A549 (cell line): ENCODE data around the gene PSORS1C1. TPM values are rescaled to one million over a fixed set of nuclear protein-coding genes. Genes with fewer than 3 reads are reported as not detected.
"Not testable (repeated sequence)": the region's sequence is repeated elsewhere in the genome, so short reads cannot be mapped to it uniquely, and the experiment has no call there.

ENCODE experiments used
- ATAC-seq, 2 experiments: fragments of 200-7000 bp in 1 of 2; fragments of >200 bp in 1 of 2; cut with Nextera tagmentation in 1 of 2; cut with Tn5 transposase in 1 of 2; 3 replicates each; pipeline versions ENCODE4 v1.8.0 to v1.9.1; 2018 to 2020; ENCODE audit warnings: mild to moderate bottlenecking in 1 of 2, moderate library complexity in 1 of 2
- CTCF ChIA-PET: fragments of 300-600 bp; sonication (Branson Sonifier 250); formaldehyde crosslinking; extraction: SDS; loops from one replicate; lab custom pipeline; 2021; ENCODE audit warnings: antibody characterized with exemption, inconsistent platforms; lab: Yijun Ruan, JAX
- POLR2A ChIA-PET: fragments of 350-600 bp; formaldehyde crosslinking; extraction: SDS; loops from one replicate; lab custom pipeline; 2021; ENCODE audit warnings: antibody characterized with exemption, inconsistent platforms; lab: Yijun Ruan, JAX
- DNase-seq, 2 experiments: peaks; one replicate each; pipeline versions ENCODE4 v3.0.0 to v3.0.0-alpha.2; 2011 to 2016; ENCODE audit warnings: low read depth in 1 of 2, low spot score in 1 of 2
- FAIRE-seq: peaks from 2 replicates; lab custom pipeline; 2011; peaks lifted over from hg19 to GRCh38; lab: Jason Lieb, UNC
- H3K27ac ChIP-seq, 2 experiments: fragments of >200 bp; sonication (Bioruptor Twin); formaldehyde crosslinking; 3 replicates each; pipeline ENCODE4 v1.5.1; 2016 to 2017
- H3K4me1 ChIP-seq: fragments of >200 bp; sonication (Bioruptor Twin); formaldehyde crosslinking; 3 replicates; pipeline ENCODE4 v1.6.1; 2016
- H3K4me2 ChIP-seq: fragments of >200 bp; sonication (Bioruptor Twin); formaldehyde crosslinking; 3 replicates; pipeline ENCODE4 v1.6.1; 2016
- H3K4me3 ChIP-seq: fragments of >200 bp; sonication (Bioruptor Twin); formaldehyde crosslinking; 3 replicates; pipeline ENCODE4 v1.5.1; 2016
- H3K9me3 ChIP-seq: fragments of >200 bp; sonication (Bioruptor Twin); formaldehyde crosslinking; 3 replicates; pipeline ENCODE4 v1.6.1; 2016
- ATOH8 ChIP-seq: fragments of 250-450 bp; sonication (Bioruptor Pico); IDR thresholded peaks from 2 replicates; pipeline ENCODE4 v1.5.0; 2020; ENCODE audit warnings: low read depth, mild to moderate bottlenecking, moderate library complexity
- CHD2 ChIP-seq: fragments of 150-350 bp; IDR thresholded peaks from 2 replicates; pipeline ENCODE4 v1.6.1; 2014; ENCODE audit warnings: low read length; ENCODE audit not compliant: partially characterized antibody
- ESRRA ChIP-seq: fragments of 150-350 bp; IDR thresholded peaks from 2 replicates; pipeline ENCODE4 v1.6.1; 2014; ENCODE audit warnings: mild to moderate bottlenecking, low read length, borderline replicate concordance
- FOSB ChIP-seq: fragments of 250-450 bp; sonication (Bioruptor Pico); IDR thresholded peaks from 2 replicates; pipeline ENCODE4 v1.5.0; 2020; ENCODE audit warnings: mild to moderate bottlenecking, moderate library complexity
- FOSL2 ChIP-seq, 2 experiments: fragments of 450-650 bp in 1 of 2; fragments of >200 bp in 1 of 2; sonication (Bioruptor Twin) in 1 of 2; formaldehyde crosslinking; IDR thresholded peaks; 2 replicates each; pipeline versions ENCODE4 v1.5.0 to v1.6.1; 2016 to 2020; ENCODE audit warnings: mild to moderate bottlenecking in 1 of 2, moderate library complexity in 1 of 2
- JUNB ChIP-seq: fragments of >200 bp; sonication (Bioruptor Twin); formaldehyde crosslinking; IDR thresholded peaks from 2 replicates; pipeline ENCODE4 v1.6.1; 2016
- MAFK ChIP-seq: fragments of 450-650 bp; IDR thresholded peaks from 2 replicates; pipeline ENCODE4 v1.6.1; 2014; ENCODE audit not compliant: partially characterized antibody
- MAZ ChIP-seq: fragments of 150-350 bp; IDR thresholded peaks from 2 replicates; pipeline ENCODE4 v1.6.1; 2014; ENCODE audit warnings: antibody characterized with exemption, low read depth, low read length, borderline replicate concordance
- MYC ChIP-seq: IDR thresholded peaks from 2 replicates; pipeline ENCODE4 v1.6.1; 2012; ENCODE audit warnings: mild to moderate bottlenecking, inconsistent platforms, low read length, improper control_type of control experiment, borderline replicate concordance
- PBX3 ChIP-seq: IDR thresholded peaks from 2 replicates; pipeline ENCODE4 v1.6.1; 2012
- POLR2A ChIP-seq: IDR thresholded peaks from 2 replicates; pipeline ENCODE4 v1.6.1; 2012; ENCODE audit warnings: mild to moderate bottlenecking, low read length
- POLR2AphosphoS2 ChIP-seq: conservative IDR thresholded peaks from 2 replicates; pipeline ENCODE4 v1.6.1; 2012; ENCODE audit warnings: low read length, improper control_type of control experiment, inconsistent platforms
- RARB ChIP-seq: fragments of 250-450 bp; sonication (Bioruptor Pico); IDR thresholded peaks from 2 replicates; pipeline ENCODE4 v1.8.0; 2021; ENCODE audit warnings: mild to moderate bottlenecking, moderate library complexity
- RNF2 ChIP-seq: fragments of 200-600 bp; sonication (generic); IDR thresholded peaks from 2 replicates; pipeline ENCODE4 v1.6.1; 2016; ENCODE audit warnings: low read depth, mild to moderate bottlenecking, antibody characterized with exemption, moderate library complexity, borderline replicate concordance
- SREBF2 ChIP-seq: fragments of 450-650 bp; IDR thresholded peaks from 2 replicates; pipeline ENCODE4 v1.6.1; 2014; ENCODE audit warnings: mild to moderate bottlenecking, moderate library complexity
- TP53 ChIP-seq: fragments of 250-450 bp; sonication (Bioruptor Pico); IDR thresholded peaks from 2 replicates; pipeline ENCODE4 v1.5.0; 2021; ENCODE audit warnings: mild to moderate bottlenecking, moderate library complexity
- ZFP36 ChIP-seq: fragments of 450-650 bp; IDR thresholded peaks from 2 replicates; pipeline ENCODE4 v1.6.1; 2014; ENCODE audit warnings: borderline replicate concordance; ENCODE audit not compliant: partially characterized antibody
- WGBS: methylation state at CpG from one replicate; pipeline ENCODE4 v1.1.6; 2017; ENCODE audit errors: missing lambda C conversion rate; 5-methylcytosine and 5-hydroxymethylcytosine counted together
- polyA plus RNA-seq, 4 experiments: library from polyadenylated mRNA; depleted of rRNA in 3 of 4; stranded (reverse); fragments of >200 nt; fragmentation: RNase III in 1 of 4; extraction: RNeasy Plus Mini Kit Qiagen cat#74134 plus additional on column Dnase treatment in 1 of 4; gene quantifications; 2 replicates in 3 of 4; 3 replicates in 1 of 4; pipeline ENCODE4 v1.2.3, GENCODE V29; 2011 to 2017

The PSORS1C1 gene
- polyA plus RNA-seq, 2 of the 4 experiments (the other 2 are of a cell fraction) = 2.3 to 4.3 TPM

DNA sequence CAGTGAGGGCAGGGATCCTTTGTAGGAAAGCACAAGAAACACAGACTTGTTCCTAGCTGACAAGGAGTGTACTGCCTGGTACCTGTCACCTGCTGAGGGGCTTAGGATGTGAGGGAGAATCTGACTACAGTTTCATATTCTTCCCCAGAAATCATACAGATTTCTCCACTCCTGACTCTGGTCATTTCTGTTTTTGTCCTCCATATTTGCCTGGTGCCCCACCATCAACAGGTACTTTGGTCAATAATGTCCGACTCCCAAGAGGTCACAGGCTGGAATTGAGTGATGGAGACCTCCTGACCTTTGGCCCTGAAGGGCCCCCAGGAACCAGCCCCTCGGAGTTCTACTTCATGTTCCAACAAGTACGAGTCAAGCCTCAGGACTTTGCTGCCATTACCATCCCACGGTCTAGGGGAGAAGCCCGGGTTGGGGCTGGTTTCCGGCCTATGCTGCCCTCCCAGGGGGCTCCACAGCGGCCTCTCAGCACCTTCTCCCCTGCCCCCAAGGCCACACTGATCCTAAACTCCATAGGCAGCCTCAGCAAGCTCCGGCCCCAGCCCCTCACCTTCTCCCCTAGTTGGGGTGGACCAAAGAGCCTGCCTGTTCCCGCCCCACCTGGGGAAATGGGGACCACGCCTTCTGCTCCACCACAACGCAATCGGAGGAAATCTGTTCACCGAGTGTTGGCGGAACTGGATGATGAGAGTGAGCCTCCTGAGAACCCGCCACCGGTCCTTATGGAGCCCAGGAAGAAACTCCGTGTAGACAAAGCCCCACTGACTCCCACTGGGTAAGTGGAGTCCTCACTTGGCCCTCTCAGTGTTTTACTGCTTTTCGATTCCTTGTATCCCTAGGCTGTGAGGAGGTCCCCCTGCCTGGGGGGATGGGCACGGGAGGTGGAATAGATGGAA lies 46.9 kb downstream of the PSORS1C1 start (continued):
- TF ChIP-seq PBX3 = no peak
- TF ChIP-seq SREBF2 = no peak
- TF ChIP-seq MAFK = no peak
- no peak for TF ChIP-seq CHD2
- TF ChIP-seq FOSL2 (IDR thresholded peaks at IDR 0.05) = no peak
- no peak for TF ChIP-seq FOSL2 (CRISPR knock-in tag; IDR thresholded peaks at IDR 0.05)
- no peak for TF ChIP-seq ZFP36

GRCh38 chr6:31162463-31163165 lies 48.0 kb downstream of the PSORS1C1 start:
- TF ChIP-seq ESRRA = no peak
- no peak for TF ChIP-seq MYC
- TF ChIP-seq POLR2A = no peak
- TF ChIP-seq JUNB = no peak
- TF ChIP-seq TP53 (CRISPR knock-in tag) = no peak
- TF ChIP-seq MAFK = no peak
- TF ChIP-seq POLR2AphosphoS2 = no peak
- ChIA-PET POLR2A (no interaction called here), CTCF (interaction anchor here (0.6 kb wide), 1 partner anchor 36 kb away, joined by 3 read pairs; no protein-coding TSS in a partner anchor)
- no peak for FAIRE-seq
- DNase-seq = no peak
- H3K4me2 ChIP-seq = no peak overlapping the region
- ATAC-seq = no peak
- no peak overlapping the region for H3K4me3 ChIP-seq
- 84% methylated on average over 5 of the region's 13 CpGs for WGBS
- H3K9me3 ChIP-seq = no peaks in the 10 kb centered on the region
- H3K4me1 ChIP-seq = peaks cover 14% of the 10 kb centered on the region
- no peak overlapping the region for H3K27ac ChIP-seq

GRCh38 chr6:31163922-31164321 lies 49.3 kb downstream of the PSORS1C1 start:
- Histone ChIP-seq H3K4me2 (no peak overlapping the region), H3K4me3 (no peak overlapping the region), H3K27ac (no peak overlapping the region), H3K4me1 (peaks cover 14% of the 10 kb centered on the region), H3K9me3 (no peaks in the 10 kb centered on the region)
- FAIRE-seq (no peak), DNase-seq (no peak), ATAC-seq (no peak)
- TF ChIP-seq FOSB (no peak), RNF2 (no peak), RARB (CRISPR knock-in tag) (no peak), MYC (no peak), MAZ (no peak), ATOH8 (CRISPR knock-in tag) (no peak), PBX3 (no peak)
- POLR2A ChIA-PET = no interaction called here
- CTCF ChIA-PET = no interaction called here

GRCh38 chr6:31164475-31165063 lies 50.0 kb downstream of the PSORS1C1 start:
- ATAC-seq, CTCF ChIA-PET, POLR2A ChIA-PET, H3K4me3 ChIP-seq, DNase-seq, H3K4me1 ChIP-seq, H3K9me3 ChIP-seq, FAIRE-seq, H3K27ac ChIP-seq, H3K4me2 ChIP-seq: not testable (repeated sequence)
- 92% methylated on average over 7 of the region's 9 CpGs for WGBS

- H3K4me1 ChIP-seq, H3K4me3 ChIP-seq, FAIRE-seq, DNase-seq, POLR2A ChIA-PET, H3K4me2 ChIP-seq, H3K27ac ChIP-seq, ATAC-seq, H3K9me3 ChIP-seq: not testable (repeated sequence)
- CTCF ChIA-PET = interaction anchor here (1.4 kb wide), 1 partner anchor 34 kb away, joined by 3 read pairs; no protein-coding TSS in a partner anchor
- WGBS = 92% methylated on average over 17 of the region's 17 CpGs
Measured at GRCh38 chr6:31165064-31165832, 50.6 kb downstream of the PSORS1C1 start.
